A549 (cell line): ENCODE data around the gene ZHX3. TPM values are rescaled to one million over a fixed set of nuclear protein-coding genes. Genes with fewer than 3 reads are reported as not detected.
A peak's percentile ranks its signal among the peaks of the same experiment; 100 is the strongest.

Source experiments
- ATAC-seq, 2 experiments: fragments of 200-7000 bp in 1 of 2; fragments of >200 bp in 1 of 2; cut with Nextera tagmentation in 1 of 2; cut with Tn5 transposase in 1 of 2; 3 replicates each; pipeline versions ENCODE4 v1.8.0 to v1.9.1; 2018 to 2020; ENCODE audit warnings: mild to moderate bottlenecking in 1 of 2, moderate library complexity in 1 of 2
- CTCF ChIA-PET: fragments of 300-600 bp; sonication (Branson Sonifier 250); formaldehyde crosslinking; extraction: SDS; loops from one replicate; lab custom pipeline; 2021; ENCODE audit warnings: antibody characterized with exemption, inconsistent platforms; lab: Yijun Ruan, JAX
- POLR2A ChIA-PET: fragments of 350-600 bp; formaldehyde crosslinking; extraction: SDS; loops from one replicate; lab custom pipeline; 2021; ENCODE audit warnings: antibody characterized with exemption, inconsistent platforms; lab: Yijun Ruan, JAX
- DNase-seq, 2 experiments: peaks; one replicate each; pipeline versions ENCODE4 v3.0.0 to v3.0.0-alpha.2; 2011 to 2016; ENCODE audit warnings: low read depth in 1 of 2, low spot score in 1 of 2
- FAIRE-seq: peaks from 2 replicates; lab custom pipeline; 2011; peaks lifted over from hg19 to GRCh38; lab: Jason Lieb, UNC
- H3K27ac ChIP-seq, 2 experiments: fragments of >200 bp; sonication (Bioruptor Twin); formaldehyde crosslinking; 3 replicates each; pipeline ENCODE4 v1.5.1; 2016 to 2017
- H3K4me1 ChIP-seq: fragments of >200 bp; sonication (Bioruptor Twin); formaldehyde crosslinking; 3 replicates; pipeline ENCODE4 v1.6.1; 2016
- H3K4me2 ChIP-seq: fragments of >200 bp; sonication (Bioruptor Twin); formaldehyde crosslinking; 3 replicates; pipeline ENCODE4 v1.6.1; 2016
- H3K4me3 ChIP-seq: fragments of >200 bp; sonication (Bioruptor Twin); formaldehyde crosslinking; 3 replicates; pipeline ENCODE4 v1.5.1; 2016
- H3K9me3 ChIP-seq: fragments of >200 bp; sonication (Bioruptor Twin); formaldehyde crosslinking; 3 replicates; pipeline ENCODE4 v1.6.1; 2016
- BCL3 ChIP-seq: fragments of >200 bp; sonication (Bioruptor Twin); formaldehyde crosslinking; IDR thresholded peaks from 3 replicates; pipeline ENCODE4 v1.6.1; 2016
- CBX2 ChIP-seq: fragments of 200-600 bp; sonication (generic); IDR thresholded peaks from 2 replicates; pipeline ENCODE4 v1.6.1; 2016; ENCODE audit warnings: low read depth, mild to moderate bottlenecking, borderline replicate concordance
- CBX8 ChIP-seq: fragments of 200-600 bp; sonication (generic); IDR thresholded peaks from 2 replicates; pipeline ENCODE4 v1.6.1; 2016
- CEBPB ChIP-seq, 2 experiments: fragments of >200 bp in 1 of 2; sonication (Bioruptor Twin) in 1 of 2; formaldehyde crosslinking in 1 of 2; IDR thresholded peaks; 2 replicates each; pipeline ENCODE4 v1.6.1; 2012 to 2016
- CHD4 ChIP-seq: fragments of 200-600 bp; sonication (generic); IDR thresholded peaks from 2 replicates; pipeline ENCODE4 v1.6.1; 2016; ENCODE audit warnings: antibody characterized with exemption, mild to moderate bottlenecking, borderline replicate concordance
- ELK1 ChIP-seq: fragments of 150-350 bp; IDR thresholded peaks from 2 replicates; pipeline ENCODE4 v1.6.1; 2014; ENCODE audit warnings: low read depth, mild to moderate bottlenecking, low read length
- ESRRA ChIP-seq: fragments of 150-350 bp; IDR thresholded peaks from 2 replicates; pipeline ENCODE4 v1.6.1; 2014; ENCODE audit warnings: mild to moderate bottlenecking, low read length, borderline replicate concordance
- FOSB ChIP-seq: fragments of 250-450 bp; sonication (Bioruptor Pico); IDR thresholded peaks from 2 replicates; pipeline ENCODE4 v1.5.0; 2020; ENCODE audit warnings: mild to moderate bottlenecking, moderate library complexity
- FOSL2 ChIP-seq, 2 experiments: fragments of 450-650 bp in 1 of 2; fragments of >200 bp in 1 of 2; sonication (Bioruptor Twin) in 1 of 2; formaldehyde crosslinking; IDR thresholded peaks; 2 replicates each; pipeline versions ENCODE4 v1.5.0 to v1.6.1; 2016 to 2020; ENCODE audit warnings: mild to moderate bottlenecking in 1 of 2, moderate library complexity in 1 of 2
- HDAC2 ChIP-seq: fragments of 200-600 bp; sonication (generic); IDR thresholded peaks from 2 replicates; pipeline ENCODE4 v1.6.1; 2016
- HES2 ChIP-seq: fragments of >200 bp; sonication (Bioruptor Twin); formaldehyde crosslinking; IDR thresholded peaks from 2 replicates; pipeline ENCODE4 v1.6.1; 2016
- HEYL ChIP-seq: fragments of 250-450 bp; sonication (Bioruptor Pico); IDR thresholded peaks from 2 replicates; pipeline ENCODE4 v1.8.0; 2021; ENCODE audit warnings: mild to moderate bottlenecking, moderate library complexity
- KDM5A ChIP-seq: fragments of 200-600 bp; sonication (generic); IDR thresholded peaks from 2 replicates; pipeline ENCODE4 v1.6.1; 2016; ENCODE audit warnings: antibody characterized with exemption, mild to moderate bottlenecking
- MAFK ChIP-seq: fragments of 450-650 bp; IDR thresholded peaks from 2 replicates; pipeline ENCODE4 v1.6.1; 2014; ENCODE audit not compliant: partially characterized antibody
- MYC ChIP-seq: IDR thresholded peaks from 2 replicates; pipeline ENCODE4 v1.6.1; 2012; ENCODE audit warnings: mild to moderate bottlenecking, inconsistent platforms, low read length, improper control_type of control experiment, borderline replicate concordance
- NR3C1 ChIP-seq: fragments of >200 bp; sonication (Bioruptor Twin); formaldehyde crosslinking; IDR thresholded peaks from 3 replicates; pipeline ENCODE4 v1.6.1; 2017
- PHF8 ChIP-seq: fragments of 200-600 bp; sonication (generic); IDR thresholded peaks from 2 replicates; pipeline ENCODE4 v1.6.1; 2016; ENCODE audit warnings: low read depth, mild to moderate bottlenecking, antibody characterized with exemption, moderate library complexity, borderline replicate concordance
- RARB ChIP-seq: fragments of 250-450 bp; sonication (Bioruptor Pico); IDR thresholded peaks from 2 replicates; pipeline ENCODE4 v1.8.0; 2021; ENCODE audit warnings: mild to moderate bottlenecking, moderate library complexity
- RCOR1 ChIP-seq: fragments of 150-350 bp; IDR thresholded peaks from 2 replicates; pipeline ENCODE4 v1.6.1; 2014; ENCODE audit warnings: antibody characterized with exemption, low read length, low read depth
- RFX5 ChIP-seq: fragments of 450-650 bp; IDR thresholded peaks from 2 replicates; pipeline ENCODE4 v1.7.1; 2014; ENCODE audit warnings: antibody characterized with exemption, mild to moderate bottlenecking, moderate library complexity
- TFCP2L1 ChIP-seq: fragments of 250-450 bp; sonication (Bioruptor Pico); IDR thresholded peaks from 2 replicates; pipeline ENCODE4 v1.5.0; 2021; ENCODE audit warnings: mild to moderate bottlenecking
- ZNF302 ChIP-seq: fragments of 250-450 bp; sonication (Bioruptor Pico); IDR thresholded peaks from 2 replicates; pipeline ENCODE4 v1.9.0; 2021; ENCODE audit warnings: inconsistent platforms, mild to moderate bottlenecking, moderate library complexity
- WGBS: methylation state at CpG from one replicate; pipeline ENCODE4 v1.1.6; 2017; ENCODE audit errors: missing lambda C conversion rate; 5-methylcytosine and 5-hydroxymethylcytosine counted together
- polyA plus RNA-seq, 4 experiments: library from polyadenylated mRNA; depleted of rRNA in 3 of 4; stranded (reverse); fragments of >200 nt; fragmentation: RNase III in 1 of 4; extraction: RNeasy Plus Mini Kit Qiagen cat#74134 plus additional on column Dnase treatment in 1 of 4; gene quantifications; 2 replicates in 3 of 4; 3 replicates in 1 of 4; pipeline ENCODE4 v1.2.3, GENCODE V29; 2011 to 2017
- TF ChIP-seq, protein P1 (sequence below): IDR thresholded peaks from 2 replicates; pipeline ENCODE4 v1.6.1; 2012; ENCODE audit warnings: low read depth, borderline replicate concordance

The ZHX3 gene
- polyA plus RNA-seq, 2 of the 4 experiments (the other 2 are of a cell fraction), result 3.6 to 4.1 TPM

GRCh38 chr20:41364236-41364855 is 46.8 kb upstream of the ZHX3 start:
- H3K4me1 ChIP-seq, result peaks cover 4% of the 10 kb centered on the region; the same call in 1 of the 3 replicates
- H3K4me3 ChIP-seq, result no peak overlapping the region
- POLR2A ChIA-PET, result no interaction called here
- WGBS, result 68% methylated on average over 13 of the region's 13 CpGs
- no peak overlapping the region for H3K27ac ChIP-seq
- CTCF ChIA-PET, result interaction anchor here (1.0 to 1.5 kb wide), 4 partner anchors 14 to 25 kb away, joined by 3 to 7 read pairs (median 4); partner anchors contain the start of gene LPIN3
- no peak for FAIRE-seq
- TF ChIP-seq FOSL2 (IDR thresholded peaks at IDR 0.05) (no peak), FOSL2 (CRISPR knock-in tag; IDR thresholded peaks at IDR 0.05) (no peak), FOSB (CRISPR knock-in tag) (no peak), PHF8 (no peak), TFCP2L1 (CRISPR knock-in tag) (no peak), MAFK (no peak), NR3C1 (no peak), ZNF302 (CRISPR knock-in tag) (no peak)
- H3K9me3 ChIP-seq, result no peaks in the 10 kb centered on the region
- no peak overlapping the region for H3K4me2 ChIP-seq
- no peak for DNase-seq
- peak; percentile 20 to 51; a peak in 3 of 6 replicates for ATAC-seq

DNA sequence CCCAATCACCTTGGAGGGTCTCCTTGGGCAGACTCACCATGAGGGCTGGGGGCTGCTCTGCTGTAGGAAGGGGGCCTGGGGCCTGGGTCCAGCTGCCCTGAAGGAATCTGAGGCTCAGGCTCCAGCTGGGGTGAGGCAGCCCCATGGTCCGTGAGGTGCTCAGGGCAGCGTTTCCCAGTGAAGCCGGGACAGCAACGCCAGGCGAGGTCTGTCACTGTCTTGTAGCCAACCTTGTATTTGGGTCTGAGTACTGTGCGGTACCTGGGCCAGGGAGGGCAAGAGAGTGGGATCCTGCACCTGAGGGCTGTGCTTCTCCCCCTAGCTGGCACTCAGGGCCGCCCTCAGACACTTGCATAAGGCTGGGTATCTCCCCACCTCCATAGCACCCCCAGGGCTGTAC is 46.1 kb upstream of the ZHX3 start:
- no peak overlapping the region for H3K4me3 ChIP-seq
- FAIRE-seq, result no peak
- no peak for DNase-seq
- no peak overlapping the region for H3K27ac ChIP-seq
- H3K4me2 ChIP-seq, result no peak overlapping the region
- H3K9me3 ChIP-seq, result no peaks in the 10 kb centered on the region
- TF ChIP-seq, protein P1, sequence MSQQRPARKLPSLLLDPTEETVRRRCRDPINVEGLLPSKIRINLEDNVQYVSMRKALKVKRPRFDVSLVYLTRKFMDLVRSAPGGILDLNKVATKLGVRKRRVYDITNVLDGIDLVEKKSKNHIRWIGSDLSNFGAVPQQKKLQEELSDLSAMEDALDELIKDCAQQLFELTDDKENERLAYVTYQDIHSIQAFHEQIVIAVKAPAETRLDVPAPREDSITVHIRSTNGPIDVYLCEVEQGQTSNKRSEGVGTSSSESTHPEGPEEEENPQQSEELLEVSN, result no peak
- TF ChIP-seq HES2, result no peak
- TF ChIP-seq BCL3, result no peak
- no peak for TF ChIP-seq FOSL2 (IDR thresholded peaks at IDR 0.05)
- no peak for TF ChIP-seq FOSL2 (CRISPR knock-in tag; IDR thresholded peaks at IDR 0.05)
- TF ChIP-seq KDM5A, result no peak
- no peak for TF ChIP-seq HDAC2
- no peak for TF ChIP-seq CBX2
- no peak for TF ChIP-seq CEBPB (IDR thresholded peaks at IDR 0.05)
- no peak for TF ChIP-seq RARB (CRISPR knock-in tag)
- no peak for TF ChIP-seq RCOR1
- no peak for TF ChIP-seq CHD4
- TF ChIP-seq RFX5, result no peak
- no peak for TF ChIP-seq ELK1
- TF ChIP-seq HEYL, result no peak
- no peak for TF ChIP-seq CBX8
- no peak for TF ChIP-seq TFCP2L1 (CRISPR knock-in tag)
- no peak for TF ChIP-seq MYC
- TF ChIP-seq ESRRA, result no peak
- POLR2A ChIA-PET, result no interaction called here
- 70% methylated on average over 7 of the region's 7 CpGs for WGBS
- H3K4me1 ChIP-seq, result peaks cover 4% of the 10 kb centered on the region; the same call in 1 of the 3 replicates
- no peak; a peak in 1 of 6 replicates for ATAC-seq
- CTCF ChIA-PET, result interaction anchor here (1.2 to 1.6 kb wide), 4 partner anchors 20 to 191 kb away, joined by 4 to 7 read pairs (median 5); partner anchors contain the start of gene LPIN3
